GM19324 (cell line): Measurements from ENCODE around the gene NISCH.

Experiments used
- ATAC-seq: cut with Tn5 transposase; IDR thresholded peaks from one replicate; pipeline ENCODE4 v1.9.1; 2021; ENCODE audit warnings: mild to moderate bottlenecking, moderate library complexity; ENCODE audit not compliant: unreplicated experiment, low FRiP score

Gene NISCH

GRCh38 chr3:52507359-52507758 lies 52.0 kb downstream of the NISCH start:
- ATAC-seq = no peak

GRCh38 chr3:52509753-52510328 lies 54.4 kb downstream of the NISCH start:
- no peak for ATAC-seq

- ATAC-seq = no peak
Measured at GRCh38 chr3:52511509-52511908, 56.1 kb downstream of the NISCH start.

GRCh38 chr3:52512105-52512504 lies 56.7 kb downstream of the NISCH start:
- no peak for ATAC-seq

- ATAC-seq = no peak
Measured at GRCh38 chr3:52512727-52513126, 57.3 kb downstream of the NISCH start.

- ATAC-seq = no peak
Measured at GRCh38 chr3:52513281-52513680, 57.9 kb downstream of the NISCH start.

GRCh38 chr3:52514576-52514975 lies 59.2 kb downstream of the NISCH start:
- no peak for ATAC-seq

- no peak for ATAC-seq
Measured at GRCh38 chr3:52515192-52515591, 59.8 kb downstream of the NISCH start.

GRCh38 chr3:52516509-52517195 lies 61.2 kb downstream of the NISCH start:
- no peak for ATAC-seq

- ATAC-seq = no peak
Measured at GRCh38 chr3:52517796-52518722, 62.7 kb downstream of the NISCH start.

- no peak for ATAC-seq
Measured at GRCh38 chr3:52518723-52519444, 63.5 kb downstream of the NISCH start.

- ATAC-seq = no peak
Measured at GRCh38 chr3:52519445-52520140, 64.2 kb downstream of the NISCH start.

- ATAC-seq = no peak
Measured at GRCh38 chr3:52520141-52520667, 64.8 kb downstream of the NISCH start.

- ATAC-seq = no peak
Measured at GRCh38 chr3:52520716-52521487, 65.5 kb downstream of the NISCH start.

- ATAC-seq = no peak
Measured at GRCh38 chr3:52521488-52521824, 66.1 kb downstream of the NISCH start.

GRCh38 chr3:52521881-52522650 lies 66.7 kb downstream of the NISCH start:
- no peak for ATAC-seq

- ATAC-seq = no peak
Measured at GRCh38 chr3:52522651-52523251, 67.3 kb downstream of the NISCH start.
